ENCODE results near the gene SEMA6A. TPM values are rescaled to one million over a fixed set of nuclear protein-coding genes. Genes with fewer than 3 reads are reported as not detected.
"Not testable (repeated sequence)": the region's sequence is repeated elsewhere in the genome, so short reads cannot be mapped to it uniquely, and the experiment has no call there.

The SEMA6A gene
- total RNA-seq, 2 experiments from 2014 or later = not detected

- H3K27me3 Mint-ChIP-seq = peaks cover 7% of the 10 kb centered on the region
- no peaks in the 10 kb centered on the region for H3K4me1 Mint-ChIP-seq (ENCODE audit: low read depth)
- no peak overlapping the region for H3K4me3 Mint-ChIP-seq
- H3K27ac ChIP-seq (ENCODE audit: low read depth in 1 of 2, low read length in 2 of 2) = no peak overlapping the region
- peaks cover 5 to 12% of the 10 kb centered on the region in 2 experiments for H3K9me3 ChIP-seq (ENCODE audit: control insufficient read depth in 1 of 2, insufficient read depth in 1 of 2, low read length in 2 of 2)
- POLR2A ChIA-PET = no interaction called here
- ATAC-seq (ENCODE audit: poor library complexity) = no peak
- H3K4me3 ChIP-seq (ENCODE audit: low read length) = no peak overlapping the region
- no peak for DNase-seq
- H3K4me1 ChIP-seq (ENCODE audit: insufficient read depth, low read length) = no peaks in the 10 kb centered on the region
- no peak overlapping the region for H3K27ac Mint-ChIP-seq
- H3K9me3 Mint-ChIP-seq = peaks cover 3% of the 10 kb centered on the region
- CTCF ChIA-PET = no interaction called here
- H3K36me3 Mint-ChIP-seq (ENCODE audit: low read depth) = no peaks in the 10 kb centered on the region
- no peaks in the 10 kb centered on the region for H3K27me3 ChIP-seq (ENCODE audit: control insufficient read depth in 1 of 2, insufficient read depth in 2 of 2, low read length in 2 of 2)
- intact Hi-C loops (cut with DNase I, micrococcal nuclease) = no loop called here
- no peak for TF ChIP-seq CTCF (IDR thresholded peaks at IDR 0.05)
- H3K36me3 ChIP-seq (ENCODE audit: insufficient read depth, low read length) = no peaks in the 10 kb centered on the region
Measured at GRCh38 chr5:116550082-116550481, 24.5 kb downstream of the SEMA6A start.

- Mint-ChIP-seq H3K36me3 (ENCODE audit: low read depth) (no peaks in the 10 kb centered on the region), H3K9me3 (peaks cover 6% of the 10 kb centered on the region), H3K4me3 (no peak overlapping the region), H3K27ac (no peak overlapping the region), H3K4me1 (ENCODE audit: low read depth) (no peaks in the 10 kb centered on the region), H3K27me3 (peaks cover 7% of the 10 kb centered on the region)
- TF ChIP-seq CTCF (IDR thresholded peaks at IDR 0.05) = no peak
- CTCF ChIA-PET = no interaction called here
- Histone ChIP-seq H3K4me3 (ENCODE audit: low read length) (no peak overlapping the region), H3K9me3 (ENCODE audit: control insufficient read depth in 1 of 2, insufficient read depth in 1 of 2, low read length in 2 of 2) (peaks cover 14 to 18% of the 10 kb centered on the region in 2 experiments), H3K36me3 (ENCODE audit: insufficient read depth, low read length) (no peaks in the 10 kb centered on the region), H3K4me1 (ENCODE audit: insufficient read depth, low read length) (no peaks in the 10 kb centered on the region), H3K27me3 (ENCODE audit: control insufficient read depth in 1 of 2, insufficient read depth in 2 of 2, low read length in 2 of 2) (no peaks in the 10 kb centered on the region), H3K27ac (ENCODE audit: low read depth in 1 of 2, low read length in 2 of 2) (no peak overlapping the region)
- ATAC-seq (ENCODE audit: poor library complexity) (no peak), DNase-seq (no peak)
- intact Hi-C loops (cut with DNase I, micrococcal nuclease) = no loop called here
- POLR2A ChIA-PET = no interaction called here
Measured at GRCh38 chr5:116546743-116547124, 27.9 kb downstream of the SEMA6A start.

- H3K36me3 Mint-ChIP-seq (ENCODE audit: low read depth) = no peaks in the 10 kb centered on the region
- H3K4me1 Mint-ChIP-seq (ENCODE audit: low read depth) = no peaks in the 10 kb centered on the region
- H3K4me3 Mint-ChIP-seq = no peak overlapping the region
- H3K27me3 Mint-ChIP-seq = peaks cover 7% of the 10 kb centered on the region
- no peak overlapping the region for H3K27ac Mint-ChIP-seq
- intact Hi-C loops (cut with DNase I, micrococcal nuclease) = no loop called here
- POLR2A ChIA-PET = no interaction called here
- Histone ChIP-seq H3K27ac (ENCODE audit: low read depth in 1 of 2, low read length in 2 of 2) (no peak overlapping the region), H3K9me3 (ENCODE audit: control insufficient read depth in 1 of 2, insufficient read depth in 1 of 2, low read length in 2 of 2) (peaks cover 14 to 18% of the 10 kb centered on the region in 2 experiments), H3K36me3 (ENCODE audit: insufficient read depth, low read length) (no peaks in the 10 kb centered on the region), H3K27me3 (ENCODE audit: control insufficient read depth in 1 of 2, insufficient read depth in 2 of 2, low read length in 2 of 2) (no peaks in the 10 kb centered on the region), H3K4me3 (ENCODE audit: low read length) (no peak overlapping the region), H3K4me1 (ENCODE audit: insufficient read depth, low read length) (no peaks in the 10 kb centered on the region)
- ATAC-seq (ENCODE audit: poor library complexity) = no peak
- TF ChIP-seq CTCF (IDR thresholded peaks at IDR 0.05) = no peak
- CTCF ChIA-PET = no interaction called here
- no peak for DNase-seq
- H3K9me3 Mint-ChIP-seq = peaks cover 6% of the 10 kb centered on the region
Measured at GRCh38 chr5:116546033-116546742, 28.4 kb downstream of the SEMA6A start.

- H3K36me3 Mint-ChIP-seq (ENCODE audit: low read depth); ATAC-seq (ENCODE audit: poor library complexity); H3K4me1 ChIP-seq (ENCODE audit: insufficient read depth, low read length); H3K27ac ChIP-seq (ENCODE audit: low read depth in 1 of 2, low read length in 2 of 2); H3K9me3 Mint-ChIP-seq; H3K27me3 Mint-ChIP-seq; POLR2A ChIA-PET; intact Hi-C loops (cut with DNase I, micrococcal nuclease); DNase-seq; H3K36me3 ChIP-seq (ENCODE audit: insufficient read depth, low read length); H3K27me3 ChIP-seq (ENCODE audit: control insufficient read depth in 1 of 2, insufficient read depth in 2 of 2, low read length in 2 of 2); H3K4me1 Mint-ChIP-seq (ENCODE audit: low read depth); H3K4me3 ChIP-seq (ENCODE audit: low read length); H3K27ac Mint-ChIP-seq; H3K4me3 Mint-ChIP-seq; CTCF ChIA-PET: not testable (repeated sequence)
- peaks cover 14 to 18% of the 10 kb centered on the region in 2 experiments for H3K9me3 ChIP-seq (ENCODE audit: control insufficient read depth in 1 of 2, insufficient read depth in 1 of 2, low read length in 2 of 2)
Measured at GRCh38 chr5:116545465-116545864, 29.2 kb downstream of the SEMA6A start.
